Suprapubic skin (tissue), 4 donors: ENCODE data around the gene LRRN4.

Source experiments
- CTCF ChIP-seq, 2 donors: fragments of 200-600 bp in 1 of 2; fragments of 450-650 bp in 1 of 2; sonication (generic) in 1 of 2; IDR thresholded peaks; one replicate each; pipeline ENCODE4 v1.5.1; 2016 to 2019; ENCODE audit warnings: antibody characterized with exemption in 2 of 2, mild to moderate bottlenecking in 1 of 2, moderate library complexity in 1 of 2
- POLR2A ChIP-seq, 2 donors: fragments of 450-650 bp; IDR thresholded peaks; one replicate each; pipeline ENCODE4 v1.6.1; 2017; ENCODE audit warnings: antibody characterized with exemption in 2 of 2, mild to moderate bottlenecking in 2 of 2, moderate library complexity in 2 of 2
- POLR2AphosphoS5 ChIP-seq, 3 donors: sonication (generic); formaldehyde crosslinking; IDR thresholded peaks; one replicate each; pipeline ENCODE4 v1.6.1; 2017; ENCODE audit warnings: antibody characterized with exemption in 3 of 3

- TF ChIP-seq POLR2A (IDR thresholded peaks at IDR 0.05) (no peak), POLR2AphosphoS5 (IDR thresholded peaks at IDR 0.05) (no peak), CTCF (IDR thresholded peaks at IDR 0.05) (no peak)
These were observed 14.0 kb upstream of the LRRN4 start for GRCh38 chr20:6067763-6068318.
